ENCODE measurements around the gene SFT2D1.

The SFT2D1 gene

GRCh38 chr6:166333172-166333995 lies 9.0 kb downstream of the SFT2D1 start:
- DNase-seq (ENCODE audit: low spot score): no peak

- no peak for DNase-seq (ENCODE audit: low spot score)
These were observed 10.6 kb downstream of the SFT2D1 start for GRCh38 chr6:166331503-166332415.

GRCh38 chr6:166330612-166331011 lies 11.7 kb downstream of the SFT2D1 start:
- DNase-seq (ENCODE audit: low spot score): peak; percentile 91

GRCh38 chr6:166325383-166326042 lies 16.8 kb downstream of the SFT2D1 start:
- DNase-seq (ENCODE audit: low spot score): no peak

GRCh38 chr6:166323395-166323794 lies 18.9 kb downstream of the SFT2D1 start:
- no peak for DNase-seq (ENCODE audit: low spot score)

GRCh38 chr6:166318649-166319600 lies 23.4 kb downstream of the SFT2D1 start:
- DNase-seq (ENCODE audit: low spot score): peak; percentile 13

GRCh38 chr6:166318227-166318626 lies 24.1 kb downstream of the SFT2D1 start:
- DNase-seq (ENCODE audit: low spot score): peak; percentile 93

GRCh38 chr6:166317261-166318212 lies 24.8 kb downstream of the SFT2D1 start:
- no peak for DNase-seq (ENCODE audit: low spot score)

- no peak for DNase-seq (ENCODE audit: low spot score)
These were observed 26.9 kb downstream of the SFT2D1 start for GRCh38 chr6:166315436-166315835.

- DNase-seq (ENCODE audit: low spot score): no peak
These were observed 27.9 kb downstream of the SFT2D1 start for GRCh38 chr6:166314454-166314853.

GRCh38 chr6:166313255-166314070 lies 28.9 kb downstream of the SFT2D1 start:
- DNase-seq (ENCODE audit: low spot score): peak; percentile 45

GRCh38 chr6:166312832-166313231 lies 29.5 kb downstream of the SFT2D1 start:
- DNase-seq (ENCODE audit: low spot score): no peak

GRCh38 chr6:166310634-166311033 lies 31.7 kb downstream of the SFT2D1 start:
- DNase-seq (ENCODE audit: low spot score): no peak

GRCh38 chr6:166309977-166310376 lies 32.4 kb downstream of the SFT2D1 start:
- DNase-seq (ENCODE audit: low spot score): no peak

GRCh38 chr6:166308769-166309589 lies 33.4 kb downstream of the SFT2D1 start:
- no peak for DNase-seq (ENCODE audit: low spot score)

GRCh38 chr6:166308033-166308768 lies 34.1 kb downstream of the SFT2D1 start, which contains the start of gene PRR18:
Gene PRR18 (minus strand): TSS chr6:166308392. CDS start chr6:166308142, 250 bp downstream.
- peak; percentile 6 for DNase-seq (ENCODE audit: low spot score)

Measured in kidney tubule cell (primary cell).